ENCODE measurements around the gene SUGCT.
A peak's percentile ranks its signal among the peaks of the same experiment; 100 is the strongest.

SUGCT gene

DNA sequence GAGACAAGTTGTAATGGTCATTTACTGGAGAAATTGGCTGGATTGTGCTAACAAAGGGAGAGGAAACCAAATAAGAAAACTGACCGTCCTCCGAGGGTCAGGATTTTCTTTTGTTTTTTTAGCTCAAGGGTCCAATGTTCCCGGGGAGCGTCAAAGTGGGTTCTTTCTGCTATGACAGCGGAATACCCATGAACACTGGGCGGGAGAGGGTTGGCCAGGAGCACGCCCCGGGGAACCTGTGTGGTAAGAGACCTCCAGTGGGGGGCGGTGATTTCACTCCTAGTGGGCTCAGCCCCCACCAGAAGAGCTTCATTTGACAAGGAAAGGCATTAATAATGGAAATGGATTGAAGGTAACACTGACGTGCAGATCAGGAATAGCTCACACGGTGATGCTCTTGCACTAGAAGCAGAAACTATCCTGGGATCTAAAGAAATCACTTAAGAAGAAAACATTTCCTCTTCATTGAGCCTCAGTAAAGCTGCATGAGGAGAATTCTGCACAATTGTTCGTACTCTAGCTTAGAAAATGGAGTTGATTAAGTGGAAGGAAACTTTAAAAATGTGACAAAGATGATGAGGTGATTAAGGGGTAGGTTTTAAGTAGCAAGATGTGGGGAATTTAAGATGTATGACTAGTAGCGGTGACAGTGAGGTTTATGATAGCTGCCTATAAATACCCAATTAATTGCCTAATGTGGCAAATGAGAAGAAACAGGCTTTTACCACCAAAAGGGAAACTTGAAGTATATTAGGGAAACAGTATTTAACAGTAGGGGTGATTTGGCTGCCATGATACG lies 627.2 kb downstream of the SUGCT start:
- no peaks in the 10 kb centered on the region for H3K27me3 ChIP-seq (ENCODE audit: insufficient read depth, low read depth, severe bottlenecking)
- TF ChIP-seq, protein P1, sequence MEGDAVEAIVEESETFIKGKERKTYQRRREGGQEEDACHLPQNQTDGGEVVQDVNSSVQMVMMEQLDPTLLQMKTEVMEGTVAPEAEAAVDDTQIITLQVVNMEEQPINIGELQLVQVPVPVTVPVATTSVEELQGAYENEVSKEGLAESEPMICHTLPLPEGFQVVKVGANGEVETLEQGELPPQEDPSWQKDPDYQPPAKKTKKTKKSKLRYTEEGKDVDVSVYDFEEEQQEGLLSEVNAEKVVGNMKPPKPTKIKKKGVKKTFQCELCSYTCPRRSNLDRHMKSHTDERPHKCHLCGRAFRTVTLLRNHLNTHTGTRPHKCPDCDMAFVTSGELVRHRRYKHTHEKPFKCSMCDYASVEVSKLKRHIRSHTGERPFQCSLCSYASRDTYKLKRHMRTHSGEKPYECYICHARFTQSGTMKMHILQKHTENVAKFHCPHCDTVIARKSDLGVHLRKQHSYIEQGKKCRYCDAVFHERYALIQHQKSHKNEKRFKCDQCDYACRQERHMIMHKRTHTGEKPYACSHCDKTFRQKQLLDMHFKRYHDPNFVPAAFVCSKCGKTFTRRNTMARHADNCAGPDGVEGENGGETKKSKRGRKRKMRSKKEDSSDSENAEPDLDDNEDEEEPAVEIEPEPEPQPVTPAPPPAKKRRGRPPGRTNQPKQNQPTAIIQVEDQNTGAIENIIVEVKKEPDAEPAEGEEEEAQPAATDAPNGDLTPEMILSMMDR (IDR thresholded peaks at IDR 0.05; ENCODE audit: low read depth, low read length) = peak; percentile 18; the same call in 1 of the 2 replicates
- no peak overlapping the region for H3K4me3 ChIP-seq (ENCODE audit: low read depth, low read length)
- H3K36me3 ChIP-seq = no peaks in the 10 kb centered on the region
- H3K9me3 ChIP-seq (ENCODE audit: severe bottlenecking) = no peaks in the 10 kb centered on the region
- DNase-seq = no peak
- no peak overlapping the region for H3K27ac ChIP-seq

GRCh38 chr7:40763319-40764287 lies 628.8 kb downstream of the SUGCT start:
- no peak for DNase-seq
- no peaks in the 10 kb centered on the region for H3K27me3 ChIP-seq (ENCODE audit: insufficient read depth, low read depth, severe bottlenecking)
- no peak overlapping the region for H3K4me3 ChIP-seq (ENCODE audit: low read depth, low read length)
- no peak overlapping the region for H3K27ac ChIP-seq
- H3K9me3 ChIP-seq (ENCODE audit: severe bottlenecking) = no peaks in the 10 kb centered on the region
- H3K36me3 ChIP-seq = no peaks in the 10 kb centered on the region
- TF ChIP-seq, protein P1 (IDR thresholded peaks at IDR 0.05; ENCODE audit: low read depth, low read length) = no peak

GRCh38 chr7:40765639-40766038 lies 630.8 kb downstream of the SUGCT start:
- TF ChIP-seq, protein P1 (IDR thresholded peaks at IDR 0.05; ENCODE audit: low read depth, low read length) = no peak
- Histone ChIP-seq H3K27ac (no peak overlapping the region), H3K36me3 (no peaks in the 10 kb centered on the region), H3K4me3 (ENCODE audit: low read depth, low read length) (no peak overlapping the region), H3K9me3 (ENCODE audit: severe bottlenecking) (no peaks in the 10 kb centered on the region), H3K27me3 (ENCODE audit: insufficient read depth, low read depth, severe bottlenecking) (no peaks in the 10 kb centered on the region)
- no peak for DNase-seq

- H3K36me3 ChIP-seq = no peaks in the 10 kb centered on the region
- no peaks in the 10 kb centered on the region for H3K27me3 ChIP-seq (ENCODE audit: insufficient read depth, low read depth, severe bottlenecking)
- DNase-seq = no peak
- no peaks in the 10 kb centered on the region for H3K9me3 ChIP-seq (ENCODE audit: severe bottlenecking)
- TF ChIP-seq, protein P1 (IDR thresholded peaks at IDR 0.05; ENCODE audit: low read depth, low read length) = no peak
- no peak overlapping the region for H3K4me3 ChIP-seq (ENCODE audit: low read depth, low read length)
- no peak overlapping the region for H3K27ac ChIP-seq
Measured at GRCh38 chr7:40772096-40772495, 637.3 kb downstream of the SUGCT start.

GRCh38 chr7:40773656-40774055 lies 638.9 kb downstream of the SUGCT start:
- TF ChIP-seq, protein P1 (IDR thresholded peaks at IDR 0.05; ENCODE audit: low read depth, low read length) = no peak
- Histone ChIP-seq H3K27me3 (ENCODE audit: insufficient read depth, low read depth, severe bottlenecking) (no peaks in the 10 kb centered on the region), H3K4me3 (ENCODE audit: low read depth, low read length) (no peak overlapping the region)

More at GRCh38 chr7:40773656-40774055, 638.9 kb downstream of the SUGCT start:
- H3K36me3 ChIP-seq = no peaks in the 10 kb centered on the region
- H3K27ac ChIP-seq = no peak overlapping the region
- DNase-seq = no peak
- no peaks in the 10 kb centered on the region for H3K9me3 ChIP-seq (ENCODE audit: severe bottlenecking)

Measured in WERI-Rb-1 (cell line).